Right kidney (tissue), 1 donor: ENCODE results near the gene CDH2.

Experiments
- DNase-seq: peaks from one replicate; pipeline ENCODE4 v3.0.0-alpha.2; 2016

CDH2 gene

DNA sequence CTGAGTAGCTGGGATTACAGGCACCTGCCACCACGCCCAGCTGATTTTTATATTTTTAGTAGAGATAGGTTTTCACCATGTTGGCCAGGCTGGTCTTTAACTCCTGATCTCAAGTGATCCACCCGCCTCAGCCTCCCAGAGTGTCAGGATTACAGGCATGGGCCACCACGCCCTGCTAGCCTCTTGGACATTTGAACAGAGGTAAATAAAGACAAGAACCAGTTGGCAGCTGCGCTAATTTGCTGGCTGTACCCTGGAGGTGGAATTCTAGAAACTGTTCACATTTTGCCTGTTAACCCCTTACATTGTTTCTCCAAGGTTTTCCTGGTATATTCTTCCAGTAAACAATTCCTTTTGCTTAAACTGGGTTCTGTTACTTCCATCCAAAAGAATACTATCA, 132.9 kb downstream of the CDH2 start:
- no peak for DNase-seq

DNA sequence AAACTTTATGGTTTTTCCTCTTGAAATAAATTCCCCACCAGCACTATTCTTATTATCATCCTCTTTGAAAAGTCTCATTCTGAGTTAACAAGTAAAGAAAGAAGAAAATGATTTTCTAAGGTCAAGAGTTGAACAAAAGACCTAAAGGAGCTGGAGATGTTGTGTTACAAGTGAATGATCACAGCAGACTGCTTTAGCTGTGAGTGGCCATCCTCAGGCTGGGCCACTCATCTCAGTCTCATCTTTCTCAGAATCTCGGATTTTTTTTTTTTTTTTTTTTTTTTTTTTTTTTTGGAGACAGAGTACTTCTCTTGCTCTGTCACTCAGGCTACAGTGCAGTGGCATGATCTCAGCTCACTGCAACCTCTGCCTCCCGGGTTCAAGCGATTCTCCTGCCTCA, 133.3 kb downstream of the CDH2 start:
- DNase-seq = no peak

- DNase-seq = no peak
Observed at GRCh38 chr18:28041366-28041765, 135.6 kb downstream of the CDH2 start.

- DNase-seq = no peak
Observed at GRCh38 chr18:28040716-28041115, 136.2 kb downstream of the CDH2 start.

- DNase-seq = no peak
Observed at GRCh38 chr18:28040211-28040610, 136.7 kb downstream of the CDH2 start.

DNA sequence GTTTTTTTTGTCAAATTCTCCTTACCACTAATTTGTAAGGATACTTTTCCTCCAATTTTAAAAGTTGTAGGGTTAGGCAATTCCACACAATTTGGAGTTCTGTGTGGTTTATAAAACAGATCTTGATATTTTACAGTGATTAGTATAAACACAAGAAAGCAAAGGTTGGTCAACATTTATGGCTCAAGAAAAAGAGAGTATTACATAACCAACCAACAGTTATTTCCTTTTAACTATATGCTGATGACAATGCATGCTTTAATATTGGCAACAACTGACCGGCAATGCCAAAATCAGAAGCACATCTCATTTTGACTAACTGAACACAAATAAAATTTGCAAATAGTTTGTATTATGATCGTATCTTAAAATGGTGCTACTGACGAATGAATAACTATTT, 137.2 kb downstream of the CDH2 start:
- no peak for DNase-seq

GRCh38 chr18:28039078-28039477, 137.9 kb downstream of the CDH2 start:
- no peak for DNase-seq

GRCh38 chr18:28036488-28036887, 140.4 kb downstream of the CDH2 start:
- DNase-seq = no peak

DNA sequence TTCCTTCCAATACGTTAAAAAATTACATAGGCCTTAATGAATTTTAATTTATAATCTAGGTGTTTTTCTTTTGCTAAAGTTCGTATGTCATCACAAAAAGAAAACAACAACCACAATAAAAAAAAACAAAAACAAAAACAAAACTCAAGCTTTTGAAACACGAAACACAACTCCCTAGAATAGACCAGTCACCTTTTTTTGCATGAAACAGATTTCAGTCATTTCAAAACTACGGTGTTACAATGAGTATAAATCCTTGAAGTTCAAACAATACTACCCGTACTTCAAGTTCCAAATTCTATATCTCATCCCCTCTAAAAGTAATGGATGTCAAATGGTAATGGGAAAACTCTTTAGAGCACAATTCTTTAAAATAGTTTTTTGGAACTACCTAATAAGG, 142.4 kb downstream of the CDH2 start:
- DNase-seq = no peak

- no peak for DNase-seq
Observed at GRCh38 chr18:28032177-28032576, 144.8 kb downstream of the CDH2 start.

GRCh38 chr18:28030458-28030857, 146.5 kb downstream of the CDH2 start:
- DNase-seq = no peak

DNA sequence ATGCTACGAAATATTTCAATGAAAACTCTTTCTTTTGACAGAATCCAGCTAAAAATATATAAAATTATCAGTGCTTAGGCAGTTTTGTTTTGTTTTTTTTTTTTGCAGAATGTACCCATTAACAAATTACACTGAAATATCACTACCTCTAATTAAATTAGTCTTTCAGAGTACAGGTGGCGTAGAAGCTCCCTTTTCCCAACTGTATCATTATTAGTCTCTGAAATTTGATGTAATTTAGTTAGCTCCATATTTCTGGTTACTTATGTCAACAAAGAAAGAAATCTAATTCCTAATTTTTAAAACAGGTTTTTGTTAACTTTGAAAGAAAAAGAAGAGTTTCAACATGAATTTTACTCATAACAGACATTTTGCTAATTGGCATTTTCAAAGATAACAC, 149.2 kb downstream of the CDH2 start:
- no peak for DNase-seq

DNA sequence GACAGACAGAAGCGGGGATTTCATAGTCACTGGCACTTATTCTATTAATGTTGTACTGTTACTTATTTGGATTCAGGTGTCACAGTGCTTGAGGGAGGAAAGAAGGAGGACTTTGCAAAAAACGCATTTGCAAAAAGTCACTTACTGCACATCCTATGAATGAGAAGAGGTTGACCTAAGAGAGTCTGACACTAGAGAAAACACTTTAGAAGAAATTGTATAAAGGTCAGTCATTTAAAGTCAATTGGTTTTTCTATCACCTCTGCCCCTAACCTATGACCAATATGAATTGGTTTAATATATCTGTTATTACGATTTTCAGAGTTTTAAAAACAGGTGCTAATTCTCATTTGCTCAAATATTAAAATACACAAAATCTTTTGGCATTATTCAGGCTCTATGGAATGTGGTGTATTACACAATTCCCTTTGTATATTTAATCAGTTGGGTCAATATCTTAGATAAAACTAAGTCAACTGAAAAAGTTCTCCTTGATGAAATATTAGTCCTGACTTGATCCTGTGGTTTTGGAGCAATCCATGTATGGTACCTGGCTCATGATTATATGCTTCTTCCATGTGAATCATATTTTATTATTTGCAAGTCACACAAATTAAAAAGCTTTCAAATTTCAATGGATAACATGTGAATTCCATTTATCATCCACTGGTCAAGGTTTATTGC, 157.4 kb downstream of the CDH2 start:
- no peak for DNase-seq

GRCh38 chr18:28018351-28018750, 158.6 kb downstream of the CDH2 start:
- DNase-seq = no peak

- DNase-seq = no peak
Observed at GRCh38 chr18:28015671-28016070, 161.3 kb downstream of the CDH2 start.

DNA sequence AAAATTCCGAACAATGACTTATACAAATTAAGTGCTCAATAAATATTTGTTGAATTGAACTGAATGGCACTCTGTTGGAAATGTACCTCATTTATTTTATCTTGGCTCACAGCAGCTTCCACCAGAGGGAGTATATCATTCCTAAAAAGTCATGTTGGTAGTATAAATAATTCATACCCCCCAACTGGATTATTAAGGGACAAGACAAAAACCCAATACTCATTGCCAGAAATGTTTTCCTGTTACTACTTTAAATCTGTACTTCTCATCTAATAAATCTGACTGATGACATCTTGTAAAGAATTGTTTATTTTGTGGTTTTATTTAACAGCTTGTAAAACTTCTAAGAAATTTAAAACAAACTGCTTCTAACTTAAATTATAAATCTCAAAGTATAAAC, 163.9 kb downstream of the CDH2 start:
- DNase-seq = no peak

- DNase-seq = no peak
Observed at GRCh38 chr18:28012336-28012735, 164.6 kb downstream of the CDH2 start.

GRCh38 chr18:28009589-28009988, 167.3 kb downstream of the CDH2 start:
- DNase-seq = no peak

DNA sequence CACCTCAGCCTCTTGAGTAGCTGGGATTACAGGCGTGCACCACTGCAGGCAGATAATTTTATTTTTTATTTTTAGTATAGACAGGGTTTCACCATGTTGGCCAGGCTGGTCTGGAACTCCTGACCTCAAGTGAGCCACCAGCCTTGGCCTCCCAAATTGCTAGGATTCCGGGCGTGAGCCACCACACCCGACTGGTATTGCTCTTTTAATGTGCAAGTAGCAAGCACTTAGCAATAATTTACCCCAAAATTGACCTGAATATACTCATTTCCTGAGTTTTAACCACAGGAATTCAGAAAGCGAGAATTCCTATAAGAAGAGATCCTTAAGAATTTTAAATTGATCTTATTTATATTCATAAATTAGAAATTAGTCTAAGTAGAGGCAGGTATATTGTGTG, 169.1 kb downstream of the CDH2 start:
- no peak for DNase-seq

- DNase-seq = no peak
Observed at GRCh38 chr18:28005164-28005563, 171.8 kb downstream of the CDH2 start.

- DNase-seq = no peak
Observed at GRCh38 chr18:28004606-28005005, 172.3 kb downstream of the CDH2 start.

- no peak for DNase-seq
Observed at GRCh38 chr18:28003451-28003850, 173.5 kb downstream of the CDH2 start.

DNA sequence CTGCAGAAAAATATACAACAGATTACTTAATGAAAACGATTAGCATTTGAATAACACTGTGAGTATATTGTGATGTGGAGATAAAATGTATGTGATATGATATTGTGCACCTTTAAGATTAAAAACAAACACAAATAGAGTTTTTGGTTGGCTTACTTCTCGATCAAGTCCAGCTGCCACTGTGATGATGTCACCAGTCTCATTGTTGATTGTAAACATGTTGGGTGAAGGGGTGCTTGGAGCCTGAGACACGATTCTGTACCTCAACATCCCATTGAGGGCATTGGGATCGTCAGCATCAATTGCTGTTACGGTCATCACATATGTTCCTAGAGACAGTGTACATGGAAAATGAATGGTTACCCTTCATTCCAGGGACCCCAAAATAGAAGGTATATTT, 174.1 kb downstream of the CDH2 start:
- DNase-seq = no peak

DNA sequence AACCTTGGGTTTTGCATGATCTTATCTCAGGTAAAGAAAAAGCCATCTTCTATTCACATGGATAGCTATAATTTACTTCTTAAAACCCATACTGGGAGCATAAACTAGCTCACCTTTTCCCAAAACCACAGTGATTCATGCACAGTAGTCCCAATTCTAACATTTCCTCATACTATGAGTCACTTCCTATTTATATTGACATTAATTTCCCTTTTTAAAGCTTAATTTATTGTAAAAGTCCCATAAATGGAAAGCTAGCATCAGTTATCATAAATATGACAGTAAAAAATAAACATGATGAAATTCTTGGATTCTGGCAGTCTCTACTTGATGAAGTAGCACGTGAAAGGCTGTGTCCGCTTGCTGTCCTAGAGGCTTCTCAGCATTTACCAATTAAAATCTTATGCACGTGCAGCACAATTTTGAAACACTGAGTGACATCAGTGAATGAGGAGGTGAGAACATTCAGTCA, 180.1 kb downstream of the CDH2 start:
- no peak for DNase-seq
